Adrenal gland (tissue), 5 donors: Measurements from ENCODE around the gene IMPDH1.

Experiments used
- CTCF ChIP-seq, 6 experiments: fragments of 450-650 bp in 4 of 6; fragments of 200-600 bp in 2 of 6; sonication (generic) in 1 of 6; IDR thresholded peaks; 1 replicate in 5 of 6; 2 replicates in 1 of 6; pipeline versions ENCODE4 v1.5.1 to v1.8.0; 2016 to 2021; ENCODE audit warnings: antibody characterized with exemption in 6 of 6, mild to moderate bottlenecking in 2 of 6, moderate library complexity in 1 of 6
- POLR2A ChIP-seq, 2 donors: fragments of 450-650 bp; IDR thresholded peaks; one replicate each; pipeline ENCODE4 v1.6.1; 2017; ENCODE audit warnings: antibody characterized with exemption in 2 of 2, mild to moderate bottlenecking in 2 of 2, moderate library complexity in 1 of 2
- donor health status: DM: no; HTN: no; CAD: no.

GRCh38 chr7:128392446-128393327 is 17.1 kb downstream of the IMPDH1 start:
- no peak for TF ChIP-seq POLR2A (IDR thresholded peaks at IDR 0.05)
- TF ChIP-seq CTCF (IDR thresholded peaks at IDR 0.05): no peak
